ENCODE measurements around the gene ENKUR.

- no peak for TF ChIP-seq GATA2 (IDR thresholded peaks at IDR 0.05; ENCODE audit: low read depth, low read length)
- no peak for TF ChIP-seq GATA3 (IDR thresholded peaks at IDR 0.05; ENCODE audit: low read depth, low read length)
These were observed 48.4 kb upstream of the ENKUR start for GRCh38 chr10:25064401-25064800.

Measured in SH-SY5Y (cell line).